Head of caudate nucleus (tissue), 42 donors: Measurements from ENCODE around the gene TMEM271.
"Not testable (repeated sequence)": the region's sequence is repeated elsewhere in the genome, so short reads cannot be mapped to it uniquely, and the experiment has no call there.

Source experiments
- DNase-seq, 42 donors: peaks; one replicate each; pipeline versions ENCODE4 v3.0.0 to v3.0.0-alpha.2; 2020 to 2021; ENCODE audit warnings: mixed read lengths in 7 of 42
- intact Hi-C: fragments of 100-400 bp; cut with DNase I; formaldehyde crosslinking; loops from one replicate; pipeline ENCODE4 v1.15.0; 2022

The TMEM271 gene

GRCh38 chr4:612052-612748 is 36.1 kb upstream of the TMEM271 start:
- peak in 10 of 42 donors; percentile 3 to 34 (median 11) for DNase-seq
- intact Hi-C loops, result no loop called here

GRCh38 chr4:610411-611261 is 34.5 kb upstream of the TMEM271 start:
- intact Hi-C loops, result no loop called here
- DNase-seq, result peak in 29 of 42 donors; percentile 8 to 71 (median 34)

GRCh38 chr4:609400-610050 is 33.4 kb upstream of the TMEM271 start:
- intact Hi-C loops, result no loop called here
- peak in 6 of 42 donors; percentile 2 to 19 (median 6) for DNase-seq

- intact Hi-C loops, result no loop called here
- peak in 4 of 42 donors; percentile 1 to 37 (median 12) for DNase-seq
These were observed 32.1 kb upstream of the TMEM271 start for GRCh38 chr4:608236-608635.

DNA sequence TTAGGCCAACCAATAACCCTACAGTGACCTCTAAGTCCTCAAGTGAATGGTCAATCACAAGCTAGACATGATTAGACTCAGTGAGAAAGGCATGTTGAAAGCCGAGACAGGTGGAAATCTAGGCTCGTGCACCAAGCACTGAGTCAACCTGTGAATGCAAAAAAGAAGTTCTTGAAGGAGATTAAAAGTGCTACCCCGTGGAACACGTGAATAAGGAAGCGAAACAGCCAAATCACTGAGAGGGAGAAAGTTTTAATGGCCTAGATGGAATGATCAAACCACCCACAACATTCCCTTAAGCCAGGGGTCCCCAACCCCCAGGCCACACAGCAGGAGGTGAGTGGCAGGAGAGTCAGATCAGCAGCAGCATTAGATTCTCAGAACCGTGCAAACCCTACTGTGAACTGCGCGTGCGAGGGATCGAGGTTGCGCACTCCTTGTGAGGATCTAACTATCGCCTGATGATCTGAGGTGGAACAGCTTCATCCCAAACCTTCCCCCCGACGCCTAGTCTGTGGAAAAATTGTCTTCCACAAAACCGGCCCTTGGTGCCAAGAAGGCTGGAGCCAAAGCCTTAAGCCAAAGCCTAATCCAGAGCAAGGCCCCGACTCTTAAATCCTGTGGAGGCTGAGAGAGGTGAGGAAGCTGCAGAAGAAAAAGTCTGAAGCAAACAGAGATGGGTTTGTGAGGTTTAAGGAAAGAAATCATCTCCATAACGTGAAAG is 29.8 kb upstream of the TMEM271 start:
- DNase-seq, result peak in 4 of 42 donors; percentile 11 to 31 (median 26)
- intact Hi-C loops, result no loop called here

DNA sequence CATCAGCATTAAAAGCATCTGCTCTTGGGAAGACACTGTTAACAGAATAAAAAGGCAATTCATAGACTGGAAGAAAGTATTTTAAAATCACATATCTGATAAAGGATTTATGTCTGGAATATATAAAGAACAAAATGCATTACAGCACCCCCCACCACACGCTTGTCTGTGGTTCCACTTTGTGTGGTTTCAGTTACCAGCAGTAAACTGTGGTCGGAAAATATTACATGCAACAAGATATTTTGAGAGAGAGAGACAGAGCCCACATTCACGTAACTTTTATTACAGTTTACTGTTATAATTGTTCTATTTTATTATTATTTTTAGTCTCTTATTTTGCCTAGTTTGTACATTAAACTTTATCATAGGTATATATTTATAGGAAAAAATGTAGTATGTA is 28.0 kb upstream of the TMEM271 start:
- intact Hi-C loops, result no loop called here
- peak in 1 of 42 donors; percentile 22 for DNase-seq

DNA sequence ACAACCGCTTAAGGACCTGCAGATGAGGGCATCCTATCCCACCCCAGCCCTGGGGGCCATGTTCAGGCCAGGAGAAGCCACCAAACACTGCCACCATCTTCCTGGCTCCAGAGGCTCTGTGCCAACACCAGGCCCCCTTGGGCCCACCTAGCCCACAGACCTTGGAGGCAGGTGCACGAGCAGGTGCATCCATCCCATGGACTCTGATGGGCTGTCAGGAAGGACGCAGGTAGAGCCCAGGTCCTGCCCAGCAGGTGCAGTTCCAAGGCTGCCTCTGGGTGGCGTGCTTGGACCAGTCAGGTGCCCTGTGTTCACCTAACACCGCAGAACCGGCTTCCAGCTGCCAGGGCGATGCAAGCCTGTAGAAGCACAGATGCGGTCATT is 26.5 kb upstream of the TMEM271 start:
- DNase-seq, result peak in 41 of 42 donors; percentile 42 to 88 (median 70)
- intact Hi-C loops, result no loop called here

GRCh38 chr4:601612-602558 is 25.8 kb upstream of the TMEM271 start:
- DNase-seq, result peak in 3 of 42 donors; percentile 32 to 34 (median 34)
- intact Hi-C loops, result no loop called here

DNA sequence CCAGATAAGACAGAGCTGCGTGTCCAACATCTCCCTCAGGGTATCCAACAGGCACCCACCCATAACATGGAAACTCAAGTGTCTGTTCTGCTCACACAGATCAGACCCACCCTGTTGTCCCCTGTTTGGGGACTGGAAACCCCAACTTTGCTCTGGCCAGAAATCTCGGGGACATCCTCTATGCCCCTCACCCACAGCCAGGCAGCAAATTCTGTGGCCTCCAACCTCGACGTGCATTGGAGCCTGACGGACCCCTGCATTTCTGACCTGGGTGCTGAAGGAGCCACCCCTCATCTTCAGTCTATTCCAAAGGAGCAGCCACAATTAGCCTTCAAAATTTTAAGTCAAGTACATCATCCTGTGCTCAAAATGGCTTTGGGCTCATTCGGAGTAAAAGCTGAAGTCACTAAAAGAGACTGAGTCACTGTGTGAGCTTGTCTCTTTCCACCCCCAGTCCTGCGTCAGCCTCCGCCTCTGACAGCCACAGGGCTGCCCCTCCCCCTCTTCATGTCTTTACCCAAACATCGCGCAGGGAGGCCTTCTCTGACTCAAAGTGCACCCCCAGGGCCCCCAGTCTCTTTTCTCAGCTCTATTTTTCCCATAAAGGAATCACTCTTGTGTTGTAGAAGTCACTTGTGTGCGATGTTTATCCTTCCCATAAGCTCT is 24.9 kb upstream of the TMEM271 start:
- intact Hi-C loops, result no loop called here
- DNase-seq, result peak; percentile 47 to 91 (median 74)

DNA sequence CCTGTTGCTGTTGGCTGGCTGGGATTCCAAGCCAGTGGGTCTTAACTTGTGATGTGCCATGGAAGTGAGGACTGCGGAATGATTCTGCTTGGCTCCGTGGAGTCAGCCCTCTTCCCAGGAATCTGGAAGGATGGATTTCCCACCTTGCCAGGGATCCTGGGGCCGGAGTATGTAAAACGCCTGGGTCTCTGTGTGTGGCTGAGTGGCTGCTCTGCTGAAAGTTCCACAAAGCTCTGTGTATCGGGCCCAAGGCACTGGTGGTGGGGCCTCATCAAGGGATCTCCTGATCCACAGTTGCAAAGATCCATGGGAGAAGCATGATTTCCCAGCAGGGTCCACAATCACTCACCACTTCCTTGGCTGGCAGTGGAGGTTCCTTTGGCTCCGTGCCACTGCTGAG is 24.1 kb upstream of the TMEM271 start:
- DNase-seq, result peak in 3 of 42 donors; percentile 24 to 31 (median 29)
- intact Hi-C loops, result no loop called here

DNA sequence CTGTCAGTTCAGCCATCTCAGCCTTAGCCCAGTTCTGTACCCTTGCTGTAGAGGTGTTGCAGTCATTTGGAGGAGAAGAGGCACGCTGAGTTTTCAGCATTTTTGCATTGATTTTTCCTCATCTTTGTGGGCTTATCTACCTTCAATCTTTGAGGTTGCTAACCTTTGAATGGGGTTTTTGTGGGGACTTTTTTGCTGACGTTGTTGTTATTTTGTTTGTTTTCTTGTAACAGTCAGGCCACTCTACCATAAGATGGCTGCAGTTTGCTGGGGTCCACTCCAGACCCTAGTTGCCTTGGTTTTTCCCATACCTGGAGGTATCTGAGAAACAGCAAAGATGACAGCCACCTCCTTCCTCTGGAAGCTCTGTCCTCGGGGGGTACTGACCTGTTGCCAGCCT is 22.8 kb upstream of the TMEM271 start:
- intact Hi-C loops, result no loop called here
- peak in 1 of 42 donors; percentile 13 for DNase-seq

DNA sequence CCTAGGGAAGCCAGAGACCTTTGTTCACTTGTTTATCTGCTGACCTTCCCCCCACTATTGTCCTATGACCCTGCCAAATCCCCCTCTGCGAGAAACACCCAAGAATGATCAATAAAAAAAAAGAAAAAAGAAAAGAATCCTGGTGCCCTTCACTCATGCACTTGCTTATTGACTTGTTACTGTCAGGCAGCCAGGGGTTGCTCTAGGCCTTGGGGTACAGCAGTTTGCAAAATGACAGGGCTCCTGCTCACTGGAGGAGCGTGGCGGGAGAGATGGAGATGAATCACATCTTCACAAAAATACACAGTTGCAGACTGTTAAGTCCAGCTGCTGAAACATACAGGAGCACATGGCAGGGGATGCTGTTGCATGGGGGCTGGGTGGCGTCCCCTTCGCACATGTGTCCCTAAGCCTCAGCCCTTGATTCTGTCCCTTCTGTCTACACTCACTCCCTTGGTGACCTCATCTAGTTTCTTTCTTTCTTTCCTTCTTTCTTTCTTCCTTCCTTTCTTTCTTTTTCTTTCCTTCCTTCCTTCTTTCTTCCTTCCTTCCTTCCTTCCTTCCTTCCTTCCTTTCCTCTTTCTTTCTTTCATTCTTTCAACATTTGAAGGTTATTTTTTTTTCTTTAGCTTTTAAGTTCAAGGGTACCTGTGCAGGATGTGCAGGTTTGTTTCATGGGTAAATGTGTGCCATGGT is 16.9 kb upstream of the TMEM271 start:
- intact Hi-C loops, result no loop called here
- DNase-seq, result peak in 2 of 42 donors; percentile 16 to 33

GRCh38 chr4:592178-592577 is 16.1 kb upstream of the TMEM271 start:
- intact Hi-C loops, DNase-seq: not testable (repeated sequence)

DNA sequence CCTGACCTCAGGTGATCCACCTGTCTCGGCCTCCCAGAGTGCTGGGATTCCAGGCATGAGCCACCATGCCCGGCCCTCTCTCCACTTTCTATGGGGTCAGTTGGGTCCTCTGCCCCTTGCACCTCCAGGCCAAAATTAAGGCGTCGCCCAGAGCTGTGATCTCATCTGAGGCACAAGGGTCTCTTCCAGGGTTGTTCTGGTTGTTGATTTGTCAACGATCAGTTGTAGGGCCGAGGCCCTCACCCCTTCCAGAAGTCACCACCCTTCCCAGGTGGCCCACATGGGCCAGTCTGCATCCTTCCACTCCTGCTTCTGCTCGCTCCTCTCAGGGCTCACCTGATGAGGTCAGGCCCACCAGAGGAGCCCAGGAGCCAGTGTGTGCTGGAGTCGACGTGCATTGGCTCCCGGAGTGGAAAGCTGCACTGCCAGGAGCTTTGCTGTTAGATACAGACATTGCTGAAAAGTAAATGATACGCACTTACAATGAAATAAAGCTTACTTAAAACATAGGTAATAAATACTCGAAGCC is 14.3 kb upstream of the TMEM271 start:
- DNase-seq, result peak in 1 of 42 donors; percentile 13
- intact Hi-C loops, result no loop called here

- DNase-seq, result peak in 2 of 42 donors; percentile 12 to 32
- intact Hi-C loops, result no loop called here
These were observed 13.3 kb upstream of the TMEM271 start for GRCh38 chr4:589219-589963.

DNA sequence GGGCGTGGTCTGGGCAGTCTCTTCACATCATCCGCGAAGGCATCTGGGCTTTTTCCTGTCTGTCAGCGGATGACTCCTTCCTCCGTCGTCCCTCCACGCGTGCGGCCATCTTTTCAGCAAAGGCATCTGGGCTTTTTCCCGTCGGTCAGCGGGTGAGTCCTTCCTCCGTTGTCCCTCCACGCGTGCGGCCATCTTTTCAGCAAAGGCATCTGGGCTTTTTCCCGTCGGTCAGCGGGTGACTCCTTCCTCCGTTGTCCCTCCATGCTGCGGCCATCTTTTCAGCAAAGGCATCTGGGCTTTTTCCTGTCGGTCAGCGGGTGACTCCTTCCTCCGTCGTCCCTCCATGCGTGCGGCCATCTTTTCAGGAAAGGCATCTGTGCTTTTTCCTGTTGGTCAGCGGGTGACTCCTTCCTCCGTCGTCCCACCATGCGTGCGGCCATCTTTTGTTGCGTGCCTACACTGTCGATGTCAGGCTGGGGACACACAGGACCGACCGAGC is 12.3 kb upstream of the TMEM271 start:
- no peak for DNase-seq
- intact Hi-C loops, result no loop called here
